OCI-LY3 (cell line): Measurements from ENCODE around the gene MS4A6A.

Experiments used
- CTCF ChIP-seq: fragments of 200-600, 300-600 bp; sonication (generic); IDR thresholded peaks from 2 replicates; pipeline ENCODE4 v1.5.1; 2014; ENCODE audit warnings: antibody characterized with exemption, low read length, low read depth
- EZH2phosphoT487 ChIP-seq: fragments of 200-600 bp; shearing (Covaris generic); IDR thresholded peaks from 2 replicates; pipeline ENCODE4 v1.6.1; 2018; ENCODE audit warnings: antibody characterized with exemption, mixed run types, low read depth

- no peak for TF ChIP-seq CTCF
- no peak for TF ChIP-seq EZH2phosphoT487
Observed at GRCh38 chr11:60206616-60207015, 23.7 kb upstream of the MS4A6A start.
